Liver (tissue), 9 donors: ENCODE data around the gene MAP7D1. TPM values are rescaled to one million over a fixed set of nuclear protein-coding genes. Genes with fewer than 3 reads are reported as not detected.

Source experiments
- DNase-seq: peaks from one replicate; pipeline ENCODE4 v3.0.0-alpha.2; 2017; ENCODE audit warnings: low spot score
- H3K27ac ChIP-seq, 2 donors: one replicate each; pipeline ENCODE4 v1.7.0; 2013; ENCODE audit warnings: inconsistent platforms in 2 of 2, low read length in 2 of 2, control low read depth in 1 of 2, low read depth in 1 of 2, mild to moderate bottlenecking in 1 of 2
- H3K27me3 ChIP-seq, 4 donors: one replicate each; pipeline versions ENCODE4 v1.6.1 to v1.7.0; 2013; ENCODE audit warnings: low read length in 3 of 4, inconsistent platforms in 1 of 4, mild to moderate bottlenecking in 1 of 4, moderate library complexity in 1 of 4; ENCODE audit not compliant: control insufficient read depth in 4 of 4, insufficient read depth in 4 of 4
- H3K36me3 ChIP-seq, 4 donors: one replicate each; pipeline versions ENCODE4 v1.6.1 to v1.7.0; 2013; ENCODE audit warnings: low read length in 3 of 4, mild to moderate bottlenecking in 3 of 4, low read depth in 1 of 4, moderate library complexity in 1 of 4; ENCODE audit not compliant: control insufficient read depth in 4 of 4, insufficient read depth in 3 of 4
- H3K4me1 ChIP-seq, 4 donors: one replicate each; pipeline versions ENCODE4 v1.6.1 to v1.7.0; 2013; ENCODE audit warnings: low read length in 3 of 4, mild to moderate bottlenecking in 3 of 4, moderate library complexity in 1 of 4; ENCODE audit not compliant: control insufficient read depth in 4 of 4, insufficient read depth in 4 of 4
- H3K4me3 ChIP-seq, 3 donors: one replicate each; pipeline versions ENCODE4 v1.6.1 to v1.7.0; 2013; ENCODE audit warnings: low read length in 3 of 3, control low read depth in 1 of 3, low read depth in 1 of 3, mild to moderate bottlenecking in 1 of 3
- H3K9ac ChIP-seq, 2 donors: one replicate each; pipeline ENCODE4 v1.7.0; 2013; ENCODE audit warnings: low read length in 2 of 2, mild to moderate bottlenecking in 2 of 2, moderate library complexity in 2 of 2, control low read depth in 1 of 2, low read depth in 1 of 2
- H3K9me3 ChIP-seq, 4 donors: one replicate each; pipeline versions ENCODE4 v1.6.1 to v1.7.0; 2013; ENCODE audit warnings: low read length in 3 of 4; ENCODE audit not compliant: control insufficient read depth in 4 of 4
- ATF3 ChIP-seq: IDR thresholded peaks from 2 replicates; pipeline ENCODE4 v1.6.1; 2016; ENCODE audit warnings: antibody characterized with exemption
- CTCF ChIP-seq: fragments of 150-350 bp; IDR thresholded peaks from 2 replicates; pipeline ENCODE4 v1.5.1; 2017; ENCODE audit warnings: improper control_type of control experiment, low read depth, low read length; ENCODE audit not compliant: missing input control
- EGR1 ChIP-seq, 2 donors: IDR thresholded peaks; 2 replicates each; pipeline ENCODE4 v1.6.1; 2016 to 2018; ENCODE audit warnings: antibody characterized with exemption in 2 of 2, low read depth in 2 of 2
- FOXA1 ChIP-seq: IDR thresholded peaks from 2 replicates; pipeline ENCODE4 v1.6.1; 2016; ENCODE audit warnings: antibody characterized with exemption
- FOXA2 ChIP-seq: IDR thresholded peaks from 2 replicates; pipeline ENCODE4 v1.6.1; 2016; ENCODE audit warnings: antibody characterized with exemption
- GABPA ChIP-seq, 2 donors: IDR thresholded peaks in 1 of 2; conservative IDR thresholded peaks in 1 of 2; 2 replicates each; pipeline ENCODE4 v1.6.1; 2016; ENCODE audit warnings: antibody characterized with exemption in 2 of 2, mild to moderate bottlenecking in 1 of 2, moderate library complexity in 1 of 2
- HNF4A ChIP-seq, 2 donors: conservative IDR thresholded peaks; 2 replicates each; pipeline ENCODE4 v1.6.1; 2016; ENCODE audit warnings: antibody characterized with exemption in 2 of 2, mild to moderate bottlenecking in 2 of 2
- HNF4G ChIP-seq: IDR thresholded peaks from 2 replicates; pipeline ENCODE4 v1.6.1; 2016; ENCODE audit warnings: antibody characterized with exemption
- JUND ChIP-seq, 2 donors: IDR thresholded peaks; 2 replicates each; pipeline ENCODE4 v1.6.1; 2016; ENCODE audit warnings: antibody characterized with exemption in 2 of 2
- MAX ChIP-seq: IDR thresholded peaks from 2 replicates; pipeline ENCODE4 v1.6.1; 2016; ENCODE audit warnings: antibody characterized with exemption
- NR2F2 ChIP-seq: IDR thresholded peaks from 2 replicates; pipeline ENCODE4 v1.6.1; 2016; ENCODE audit warnings: antibody characterized with exemption
- RAD21 ChIP-seq, 2 donors: IDR thresholded peaks; 2 replicates each; pipeline ENCODE4 v1.6.1; 2016; ENCODE audit warnings: antibody characterized with exemption in 2 of 2, mild to moderate bottlenecking in 2 of 2
- REST ChIP-seq: IDR thresholded peaks from 2 replicates; pipeline ENCODE4 v1.6.1; 2016; ENCODE audit warnings: antibody characterized with exemption, mild to moderate bottlenecking
- RXRA ChIP-seq, 2 donors: IDR thresholded peaks; 2 replicates each; pipeline ENCODE4 v1.6.1; 2017 to 2018; ENCODE audit warnings: antibody characterized with exemption in 2 of 2, mild to moderate bottlenecking in 1 of 2
- SP1 ChIP-seq: IDR thresholded peaks from 2 replicates; pipeline ENCODE4 v1.6.1; 2018; ENCODE audit warnings: antibody characterized with exemption, mild to moderate bottlenecking
- TAF1 ChIP-seq: conservative IDR thresholded peaks from 2 replicates; pipeline ENCODE4 v1.6.1; 2016; ENCODE audit warnings: antibody characterized with exemption, mild to moderate bottlenecking
- YY1 ChIP-seq: IDR thresholded peaks from 2 replicates; pipeline ENCODE4 v1.6.1; 2016; ENCODE audit warnings: antibody characterized with exemption, mild to moderate bottlenecking
- ZBTB33 ChIP-seq: IDR thresholded peaks from 2 replicates; pipeline ENCODE4 v1.6.1; 2016; ENCODE audit warnings: antibody characterized with exemption
- WGBS: extraction: QIAGEN DNeasy Blood & Tissue Kit; methylation state at CpG from one replicate; pipeline ENCODE4 v1.1.7; 2013; 5-methylcytosine and 5-hydroxymethylcytosine counted together
- polyA plus RNA-seq, 2 donors: library from polyadenylated mRNA; stranded (reverse) in 1 of 2; unstranded in 1 of 2; fragments of 200-250 nt in 1 of 2; fragments of >200 nt in 1 of 2; fragmentation: Nextera tagmentation in 1 of 2; extraction: Ambion mirVana in 1 of 2; gene quantifications; one replicate each; pipeline versions ENCODE4 v1.2.1 to v1.2.3, GENCODE V29; 2013 to 2015
- total RNA-seq, 2 donors: library from RNA; depleted of rRNA; stranded (reverse); fragments of >200 nt; gene quantifications; one replicate each; pipeline ENCODE4 v1.2.3, GENCODE V29; 2014
- donor health status: healthy.
- donor health status: healthy.
- donor health status: healthy.
- donor health status: healthy.
- donor health status: healthy.

MAP7D1 gene
- total and polyA plus RNA-seq, 4 donors: 5.6 to 15.1 (median 12.9) TPM

GRCh38 chr1:36179220-36179600 is 23.2 kb downstream of the MAP7D1 start:
- no peaks in the 10 kb centered on the region for H3K9me3 ChIP-seq
- H3K36me3 ChIP-seq: peaks cover 3 to 19% (median 7%) of the 10 kb centered on the region in 4 donors
- no peaks in the 10 kb centered on the region for H3K27me3 ChIP-seq
- H3K27ac ChIP-seq: no peak overlapping the region
- WGBS: 70% methylated on average over 19 of the region's 19 CpGs
- no peak for DNase-seq
- H3K9ac ChIP-seq: no peak overlapping the region
- no peak for TF ChIP-seq JUND (IDR thresholded peaks at IDR 0.05)
- TF ChIP-seq HNF4A (conservative IDR thresholded peaks at IDR 0.05): no peak
- TF ChIP-seq REST: no peak
- TF ChIP-seq RAD21 (IDR thresholded peaks at IDR 0.05): no peak
- TF ChIP-seq RXRA (IDR thresholded peaks at IDR 0.05): no peak
- TF ChIP-seq EGR1 (IDR thresholded peaks at IDR 0.05; ENCODE audit: low read depth in 2 of 2): no peak
- TF ChIP-seq GABPA (IDR thresholded peaks at IDR 0.05 in 1 of 2, conservative IDR thresholded peaks at IDR 0.05 in 1 of 2): no peak
- TF ChIP-seq YY1: no peak
- no peak for TF ChIP-seq HNF4G
- no peak for TF ChIP-seq FOXA2
- H3K4me1 ChIP-seq: peaks cover 0 to 18% (median 11%) of the 10 kb centered on the region in 4 donors
- no peak overlapping the region for H3K4me3 ChIP-seq

- Histone ChIP-seq H3K27ac (no peak overlapping the region), H3K27me3 (no peaks in the 10 kb centered on the region), H3K4me1 (peaks cover 0 to 18% (median 11%) of the 10 kb centered on the region in 4 donors), H3K9ac (no peak overlapping the region), H3K36me3 (peaks cover 3 to 11% (median 5%) of the 10 kb centered on the region in 4 donors), H3K4me3 (no peak overlapping the region), H3K9me3 (no peaks in the 10 kb centered on the region)
- no peak for DNase-seq
- 86% methylated on average over 2 of the region's 2 CpGs for WGBS
- TF ChIP-seq MAX: no peak
- TF ChIP-seq ZBTB33: no peak
- no peak for TF ChIP-seq CTCF
- TF ChIP-seq REST: no peak
- no peak for TF ChIP-seq GABPA (IDR thresholded peaks at IDR 0.05 in 1 of 2, conservative IDR thresholded peaks at IDR 0.05 in 1 of 2)
- no peak for TF ChIP-seq HNF4G
- no peak for TF ChIP-seq JUND (IDR thresholded peaks at IDR 0.05)
- TF ChIP-seq TAF1: no peak
- TF ChIP-seq RAD21 (IDR thresholded peaks at IDR 0.05): no peak
- no peak for TF ChIP-seq NR2F2
- TF ChIP-seq YY1: no peak
- TF ChIP-seq FOXA2: no peak
- TF ChIP-seq FOXA1: no peak
- TF ChIP-seq SP1: no peak
- no peak for TF ChIP-seq ATF3
- TF ChIP-seq HNF4A (conservative IDR thresholded peaks at IDR 0.05): no peak
- TF ChIP-seq RXRA (IDR thresholded peaks at IDR 0.05): no peak
Measured at GRCh38 chr1:36182734-36183133, 26.8 kb downstream of the MAP7D1 start.
